Measurements from ENCODE around the gene CDK4. TPM values are rescaled to one million over a fixed set of nuclear protein-coding genes. Genes with fewer than 3 reads are reported as not detected.

Gene CDK4
- total RNA-seq, 4 donors from 2014 or later: 38.5 to 77.4 (median 54.6) TPM

DNA sequence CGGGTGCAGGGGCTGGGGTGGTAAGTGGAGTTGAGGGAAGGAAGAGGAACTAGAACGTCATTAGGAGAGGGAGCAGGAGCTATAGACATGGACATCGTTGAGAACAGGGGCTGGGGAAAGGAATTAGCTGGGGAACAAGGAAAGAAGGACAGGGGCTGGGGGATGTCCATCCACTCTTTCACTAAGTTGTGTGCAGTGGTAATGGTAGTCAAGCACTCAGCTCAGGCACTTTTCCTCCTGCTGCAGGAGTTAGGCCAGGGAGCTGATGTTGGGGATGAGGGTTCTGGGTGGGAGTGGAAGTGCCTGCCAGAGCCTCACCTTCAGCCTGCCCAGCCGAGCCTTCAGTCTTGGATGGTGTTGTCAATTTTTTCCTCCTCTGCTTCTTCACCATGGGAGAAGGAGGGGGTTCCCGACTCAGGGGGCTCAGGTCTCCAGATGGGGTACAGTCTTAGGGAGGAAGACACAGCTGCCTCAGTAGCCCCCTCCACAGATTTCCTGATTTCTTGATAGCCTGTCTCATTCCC lies 22.7 kb downstream of the CDK4 start:
- intact Hi-C loops (cut with DNase I; ENCODE audit: low total_unique reads): no loop called here
- TF ChIP-seq, protein P1, sequence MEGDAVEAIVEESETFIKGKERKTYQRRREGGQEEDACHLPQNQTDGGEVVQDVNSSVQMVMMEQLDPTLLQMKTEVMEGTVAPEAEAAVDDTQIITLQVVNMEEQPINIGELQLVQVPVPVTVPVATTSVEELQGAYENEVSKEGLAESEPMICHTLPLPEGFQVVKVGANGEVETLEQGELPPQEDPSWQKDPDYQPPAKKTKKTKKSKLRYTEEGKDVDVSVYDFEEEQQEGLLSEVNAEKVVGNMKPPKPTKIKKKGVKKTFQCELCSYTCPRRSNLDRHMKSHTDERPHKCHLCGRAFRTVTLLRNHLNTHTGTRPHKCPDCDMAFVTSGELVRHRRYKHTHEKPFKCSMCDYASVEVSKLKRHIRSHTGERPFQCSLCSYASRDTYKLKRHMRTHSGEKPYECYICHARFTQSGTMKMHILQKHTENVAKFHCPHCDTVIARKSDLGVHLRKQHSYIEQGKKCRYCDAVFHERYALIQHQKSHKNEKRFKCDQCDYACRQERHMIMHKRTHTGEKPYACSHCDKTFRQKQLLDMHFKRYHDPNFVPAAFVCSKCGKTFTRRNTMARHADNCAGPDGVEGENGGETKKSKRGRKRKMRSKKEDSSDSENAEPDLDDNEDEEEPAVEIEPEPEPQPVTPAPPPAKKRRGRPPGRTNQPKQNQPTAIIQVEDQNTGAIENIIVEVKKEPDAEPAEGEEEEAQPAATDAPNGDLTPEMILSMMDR (IDR thresholded peaks at IDR 0.05): no peak
- no peak for TF ChIP-seq POLR2A (IDR thresholded peaks at IDR 0.05)
- DNase-seq (ENCODE audit: low spot score in 2 of 2): peak in 1 of 2 donors; percentile 82
- 48 to 49% methylated on average over 5 of the region's 5 CpGs for WGBS, 2 donors
- no peak overlapping the region for H3K4me3 ChIP-seq (ENCODE audit: low read depth, poor library complexity, severe bottlenecking)

DNA sequence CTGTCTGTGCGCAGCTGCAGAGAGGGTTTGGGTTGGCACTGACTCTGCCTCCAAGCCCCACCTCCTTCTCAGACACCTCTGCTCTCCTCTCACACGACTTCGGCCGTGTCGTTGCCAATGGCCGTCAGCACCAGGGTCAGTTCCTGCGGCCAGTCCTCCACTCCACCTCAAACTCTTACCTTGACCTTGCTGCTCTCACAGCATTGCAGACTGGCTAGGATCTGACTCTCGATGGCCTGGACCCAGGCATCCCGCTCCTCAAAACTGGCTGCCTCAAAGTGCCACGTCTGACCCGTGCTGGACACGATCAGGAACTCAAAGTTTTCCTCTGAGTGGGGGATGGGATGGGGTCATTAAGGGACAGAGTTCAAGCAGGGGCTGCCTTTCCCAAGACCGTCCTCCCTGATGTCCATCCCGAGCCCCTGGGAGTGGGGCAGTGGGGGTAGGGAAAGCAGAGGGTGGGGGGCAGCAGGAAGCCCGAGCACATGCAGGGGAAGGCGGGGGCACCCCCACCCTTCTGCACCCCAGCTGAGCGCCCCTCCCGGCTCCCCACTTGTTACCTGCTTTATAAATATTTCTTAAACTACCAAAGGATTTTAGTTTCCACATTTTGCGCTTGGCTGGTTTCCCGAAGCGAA lies 24.2 kb downstream of the CDK4 start:
- no peak for TF ChIP-seq POLR2A (IDR thresholded peaks at IDR 0.05)
- TF ChIP-seq, protein P1 (IDR thresholded peaks at IDR 0.05): no peak
- intact Hi-C loops (cut with DNase I; ENCODE audit: low total_unique reads): no loop called here
- peak in 1 of 2 donors; percentile 54 for DNase-seq (ENCODE audit: low spot score in 2 of 2)
- no peak overlapping the region for H3K4me3 ChIP-seq (ENCODE audit: low read depth, poor library complexity, severe bottlenecking)
- WGBS, 2 donors: 68 to 76% methylated on average over 21 of the region's 21 CpGs

DNA sequence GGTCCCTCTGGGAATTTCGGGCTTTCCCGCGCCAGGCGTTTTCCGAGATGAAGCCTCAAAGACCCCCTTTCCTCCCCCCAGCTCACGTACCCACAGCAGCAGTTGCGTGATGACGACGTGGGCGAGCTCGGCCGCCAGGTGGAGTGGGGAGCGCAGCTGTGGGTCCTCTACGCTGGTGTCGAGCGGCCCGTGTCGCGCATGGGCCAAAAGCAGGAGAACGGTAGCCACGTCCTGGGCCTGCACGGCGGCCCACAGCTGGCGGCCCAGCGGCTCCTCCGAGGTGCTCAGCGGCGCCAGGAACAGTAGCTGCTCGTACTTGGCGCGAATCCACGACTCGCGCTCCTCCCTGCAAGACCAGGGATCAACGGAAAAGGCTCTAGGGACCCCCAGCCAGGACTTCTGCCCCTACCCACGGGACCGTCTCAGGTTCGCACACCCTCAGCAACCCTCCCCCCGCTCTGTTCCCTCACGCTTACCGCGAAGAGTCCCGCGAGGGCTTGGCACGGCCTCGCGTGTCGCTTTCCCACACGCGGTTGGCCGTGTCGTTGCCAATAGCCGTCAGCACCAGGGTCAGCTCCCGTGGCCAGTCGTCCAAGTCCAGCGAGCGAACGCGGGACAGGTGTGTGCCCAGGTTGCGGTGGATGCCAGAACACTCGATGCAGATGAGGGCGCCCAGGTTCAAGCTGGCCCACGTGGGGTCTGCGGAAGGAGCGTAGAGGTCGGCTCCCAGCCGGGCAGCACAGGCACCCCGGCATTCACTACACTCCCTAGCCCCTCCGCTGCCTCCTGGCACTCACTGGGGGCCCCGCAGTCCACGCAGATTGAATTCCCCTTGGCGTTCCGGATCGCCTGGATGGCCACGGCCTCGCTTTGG lies 25.0 kb downstream of the CDK4 start:
- DNase-seq (ENCODE audit: low spot score in 2 of 2): peak; percentile 19 to 88
- intact Hi-C loops (cut with DNase I; ENCODE audit: low total_unique reads): no loop called here
- peak overlapping the region; percentile 76 for H3K4me3 ChIP-seq (ENCODE audit: low read depth, poor library complexity, severe bottlenecking)
- 37 to 66% methylated on average over 44 to 56 of the region's 76 CpGs for WGBS, 2 donors
- no peak for TF ChIP-seq POLR2A (IDR thresholded peaks at IDR 0.05)
- TF ChIP-seq, protein P1 (IDR thresholded peaks at IDR 0.05): no peak

DNA sequence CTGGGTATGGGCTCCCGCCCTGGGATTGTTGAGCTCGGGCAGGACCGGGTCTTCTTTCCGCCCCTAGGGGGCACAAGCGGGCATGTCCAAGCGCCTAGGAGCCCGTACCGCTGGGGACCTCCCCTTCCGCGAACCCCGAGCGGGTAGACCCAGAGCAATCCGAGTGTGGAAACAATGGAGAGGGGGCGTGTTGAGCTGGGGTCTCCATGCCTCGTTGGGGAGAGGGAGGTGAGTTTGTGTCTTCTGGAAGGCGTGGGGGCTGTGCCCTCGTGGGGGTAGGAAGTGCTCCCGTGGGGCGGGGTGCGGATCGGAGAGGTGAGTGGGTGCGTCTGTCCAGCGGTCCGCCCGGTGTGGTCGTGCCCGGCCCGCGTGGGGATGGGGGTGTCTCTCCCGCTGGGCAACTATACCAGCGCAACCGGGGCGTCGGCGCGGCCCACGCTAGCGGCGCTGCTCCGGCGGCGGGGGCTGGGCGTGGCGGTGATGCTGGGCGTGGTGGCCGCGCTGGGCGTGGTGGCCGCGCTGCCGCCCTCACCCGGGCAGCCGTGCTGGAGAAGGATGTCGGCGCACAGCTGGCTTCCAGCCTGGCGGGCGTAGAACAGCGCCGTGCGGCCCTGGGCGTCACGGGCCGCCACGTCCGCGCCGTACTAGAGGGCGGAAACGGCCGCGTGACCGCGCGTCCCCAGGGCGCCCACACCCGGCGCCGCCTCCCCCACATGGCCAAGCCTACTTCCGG lies 25.8 kb downstream of the CDK4 start:
- intact Hi-C loops (cut with DNase I; ENCODE audit: low total_unique reads): no loop called here
- TF ChIP-seq, protein P1 (IDR thresholded peaks at IDR 0.05): peak in 1 of 3 donors; percentile 59
- TF ChIP-seq POLR2A (IDR thresholded peaks at IDR 0.05): no peak

DNA sequence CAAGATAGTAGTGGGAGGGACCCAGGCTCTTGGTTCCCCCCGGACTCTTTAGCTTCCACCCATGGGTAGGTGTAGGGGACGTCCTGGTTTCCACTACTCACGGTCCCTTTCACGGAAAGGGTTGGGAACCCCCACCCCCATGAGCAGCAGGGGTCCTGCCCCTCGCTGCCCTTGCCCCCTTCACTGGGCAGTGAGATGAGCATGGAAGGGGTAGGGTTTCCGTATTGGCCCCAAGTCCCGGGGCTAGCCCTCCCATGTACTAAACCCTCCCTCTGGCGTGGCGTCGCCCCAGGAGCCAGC lies 26.3 kb downstream of the CDK4 start:
- TF ChIP-seq, protein P1 (IDR thresholded peaks at IDR 0.05): no peak
- no peak for TF ChIP-seq POLR2A (IDR thresholded peaks at IDR 0.05)
- intact Hi-C loops (cut with DNase I; ENCODE audit: low total_unique reads): no loop called here
- no peak for DNase-seq (ENCODE audit: low spot score in 2 of 2)
- WGBS, 2 donors: 8 to 18% methylated on average over 9 to 10 of the region's 10 CpGs
- peak overlapping the region; percentile 76 for H3K4me3 ChIP-seq (ENCODE audit: low read depth, poor library complexity, severe bottlenecking)

More for the DNA sequence above, 25.8 kb downstream of the CDK4 start:
- H3K4me3 ChIP-seq (ENCODE audit: low read depth, poor library complexity, severe bottlenecking): peak overlapping the region; percentile 76
- DNase-seq (ENCODE audit: low spot score in 2 of 2): peak; percentile 78 to 96
- WGBS, 2 donors: 19 to 31% methylated on average over 31 to 60 of the region's 79 CpGs

All from lower leg skin (tissue), 4 donors.